Measurements from ENCODE around the gene ALKAL2. TPM values are rescaled to one million over a fixed set of nuclear protein-coding genes. Genes with fewer than 3 reads are reported as not detected.

Gene ALKAL2
- total RNA-seq, 6 experiments from 2014 or later: 0.49 to 2.9 (median 1.0) TPM

DNA sequence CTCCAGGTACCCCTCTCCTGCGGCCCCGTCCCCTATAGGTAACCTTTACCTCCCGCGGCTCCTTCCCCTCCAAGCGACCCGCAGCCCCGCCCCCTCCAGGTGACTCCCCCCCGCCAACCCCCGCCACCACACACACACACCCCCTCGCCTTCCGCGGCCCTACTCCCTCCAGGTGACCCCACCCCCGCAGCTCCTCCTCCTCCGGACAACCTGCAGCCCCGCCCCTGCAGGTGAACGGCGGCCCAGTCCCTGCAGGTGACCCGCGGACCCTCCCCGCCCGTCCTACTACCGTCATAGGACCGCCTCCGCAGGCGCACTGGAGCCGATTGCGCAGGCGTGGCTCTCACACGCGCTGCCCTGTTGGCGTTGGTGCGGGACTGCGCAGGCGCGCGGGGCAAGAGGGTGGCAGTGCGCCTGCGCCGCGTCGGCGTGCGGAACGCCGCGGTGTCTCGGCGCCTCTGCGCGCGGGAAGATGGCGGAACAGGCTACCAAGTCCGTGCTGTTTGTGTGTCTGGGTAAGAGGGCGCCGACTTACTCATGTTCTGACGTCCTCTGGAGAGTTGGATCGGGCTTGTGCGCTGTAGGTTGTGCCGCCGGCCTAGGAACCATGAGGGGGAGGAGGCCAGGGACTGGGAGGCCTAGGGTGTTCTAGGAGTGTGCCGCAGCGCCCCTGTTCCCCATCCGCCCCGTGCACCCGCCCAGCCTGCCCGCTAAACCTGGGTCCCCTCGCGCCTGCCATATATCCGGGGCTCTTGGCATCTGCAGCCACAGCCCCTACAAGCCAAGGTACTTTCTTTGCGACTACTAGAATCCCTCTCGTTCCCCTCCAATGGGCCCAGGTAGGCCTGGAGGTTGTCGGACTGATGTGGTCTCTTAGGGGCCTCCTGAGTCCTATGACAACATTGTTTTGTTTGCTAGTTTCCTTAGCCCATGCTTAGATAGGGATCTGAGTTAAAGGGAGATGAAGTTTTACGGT lies 23.1 kb downstream of the ALKAL2 start, which contains the start of gene ACP1:
ACP1 (plus strand) TSS at position 455 of the 976 bp plus-strand sequence; CDS start at position 473, 18 bp downstream.
- DNase-seq: peak; percentile 97 to 98 (median 97)
- under 1% methylated on average over 18 of the region's 73 CpGs for WGBS (ENCODE audit: insufficient coverage, low coverage, low lambda C conversion rate, missing lambda C conversion rate)
- intact Hi-C loops (cut with DNase I): no loop called here

DNA sequence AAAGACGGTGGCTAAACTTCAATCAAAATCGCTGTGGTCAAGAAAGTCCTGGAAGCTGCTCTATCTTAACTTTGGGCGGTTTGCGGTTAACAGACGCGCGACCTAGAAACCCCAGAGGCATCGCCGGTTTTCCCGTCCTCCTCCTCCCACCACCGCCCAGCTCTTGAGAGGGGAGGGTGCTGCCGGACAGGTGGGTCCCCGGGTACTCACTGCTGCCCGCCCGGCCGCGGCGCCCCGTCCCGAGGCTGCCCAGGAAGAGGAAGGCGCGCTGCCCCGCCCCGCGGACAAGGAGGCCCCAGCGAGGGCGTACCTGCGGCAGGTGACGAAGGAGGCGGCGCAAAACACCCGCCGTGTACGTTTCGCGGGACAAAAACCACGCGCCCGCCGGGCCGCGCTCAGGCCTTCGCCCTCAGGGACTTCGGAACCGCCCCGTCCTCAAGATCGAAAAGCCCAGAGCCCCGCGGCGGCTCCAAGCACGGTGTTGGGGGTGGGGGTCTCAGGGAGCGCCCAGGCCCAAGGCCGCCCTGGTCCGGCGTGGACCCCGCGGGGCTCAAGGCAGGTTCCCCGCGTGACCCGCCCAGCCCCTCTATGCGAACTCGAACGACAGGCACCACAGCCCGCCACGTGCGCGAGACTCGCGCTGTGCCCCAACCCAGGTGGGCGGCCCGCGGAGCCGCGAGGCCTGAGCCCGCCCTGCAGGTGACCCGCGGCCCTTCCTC lies 24.0 kb downstream of the ALKAL2 start, which contains the start of gene SH3YL1:
SH3YL1 (minus strand) TSS at position 259 of the 719 bp plus-strand sequence; CDS start at position 211, 48 bp downstream.
- Histone ChIP-seq H3K4me1 (peaks cover 0 to 25% (median 13%) of the 10 kb centered on the region in 4 donors), H3K36me3 (no peaks in the 10 kb centered on the region), H3K9me3 (no peaks in the 10 kb centered on the region), H3K27me3 (no peaks in the 10 kb centered on the region), H3K27ac (peak within 1 kb of the TSS; percentile 63 to 85 (median 73)), H3K4me3 (peak within 1 kb of the TSS; percentile 62 to 80 (median 76))
- intact Hi-C loops (cut with DNase I): no loop called here
- DNase-seq: peak; percentile 45 to 76 (median 53)
- peak; percentile 20 to 40 (median 27) for ATAC-seq
- 18% methylated on average over 2 of the region's 77 CpGs for WGBS (ENCODE audit: insufficient coverage, low coverage, low lambda C conversion rate, missing lambda C conversion rate)
- TF ChIP-seq, protein P1, sequence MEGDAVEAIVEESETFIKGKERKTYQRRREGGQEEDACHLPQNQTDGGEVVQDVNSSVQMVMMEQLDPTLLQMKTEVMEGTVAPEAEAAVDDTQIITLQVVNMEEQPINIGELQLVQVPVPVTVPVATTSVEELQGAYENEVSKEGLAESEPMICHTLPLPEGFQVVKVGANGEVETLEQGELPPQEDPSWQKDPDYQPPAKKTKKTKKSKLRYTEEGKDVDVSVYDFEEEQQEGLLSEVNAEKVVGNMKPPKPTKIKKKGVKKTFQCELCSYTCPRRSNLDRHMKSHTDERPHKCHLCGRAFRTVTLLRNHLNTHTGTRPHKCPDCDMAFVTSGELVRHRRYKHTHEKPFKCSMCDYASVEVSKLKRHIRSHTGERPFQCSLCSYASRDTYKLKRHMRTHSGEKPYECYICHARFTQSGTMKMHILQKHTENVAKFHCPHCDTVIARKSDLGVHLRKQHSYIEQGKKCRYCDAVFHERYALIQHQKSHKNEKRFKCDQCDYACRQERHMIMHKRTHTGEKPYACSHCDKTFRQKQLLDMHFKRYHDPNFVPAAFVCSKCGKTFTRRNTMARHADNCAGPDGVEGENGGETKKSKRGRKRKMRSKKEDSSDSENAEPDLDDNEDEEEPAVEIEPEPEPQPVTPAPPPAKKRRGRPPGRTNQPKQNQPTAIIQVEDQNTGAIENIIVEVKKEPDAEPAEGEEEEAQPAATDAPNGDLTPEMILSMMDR (IDR thresholded peaks at IDR 0.05): no peak
- TF ChIP-seq POLR2A (IDR thresholded peaks at IDR 0.05): peak; percentile 22

More for the DNA sequence above, 23.1 kb downstream of the ALKAL2 start, which contains the start of gene ACP1:
- peak; percentile 87 to 95 (median 92) for ATAC-seq
- H3K4me1 ChIP-seq: peaks cover 0 to 24% (median 13%) of the 10 kb centered on the region in 4 donors
- H3K4me3 ChIP-seq: peak within 1 kb of the TSS; percentile 62 to 80 (median 76)
- H3K27me3 ChIP-seq: no peaks in the 10 kb centered on the region
- no peaks in the 10 kb centered on the region for H3K9me3 ChIP-seq
- peak within 1 kb of the TSS; percentile 63 to 85 (median 73) for H3K27ac ChIP-seq
- no peaks in the 10 kb centered on the region for H3K36me3 ChIP-seq
- TF ChIP-seq POLR2A (IDR thresholded peaks at IDR 0.05): peak; percentile 86
- TF ChIP-seq, protein P1 (IDR thresholded peaks at IDR 0.05): no peak

- Histone ChIP-seq H3K27ac (peak overlapping the region in 2 of 3 donors; percentile 73 to 85), H3K4me3 (peak overlapping the region; percentile 62 to 80 (median 76)), H3K4me1 (peaks cover 0 to 25% (median 13%) of the 10 kb centered on the region in 4 donors), H3K9me3 (no peaks in the 10 kb centered on the region), H3K27me3 (no peaks in the 10 kb centered on the region), H3K36me3 (no peaks in the 10 kb centered on the region)
- no peak for TF ChIP-seq POLR2A (IDR thresholded peaks at IDR 0.05)
- TF ChIP-seq, protein P1 (IDR thresholded peaks at IDR 0.05): no peak
- DNase-seq: no peak
- intact Hi-C loops (cut with DNase I): no loop called here
- no peak for ATAC-seq
- 76% methylated on average over 5 of the region's 42 CpGs for WGBS (ENCODE audit: insufficient coverage, low coverage, low lambda C conversion rate, missing lambda C conversion rate)
Measured at GRCh38 chr2:263022-263738, 24.7 kb downstream of the ALKAL2 start.

DNA sequence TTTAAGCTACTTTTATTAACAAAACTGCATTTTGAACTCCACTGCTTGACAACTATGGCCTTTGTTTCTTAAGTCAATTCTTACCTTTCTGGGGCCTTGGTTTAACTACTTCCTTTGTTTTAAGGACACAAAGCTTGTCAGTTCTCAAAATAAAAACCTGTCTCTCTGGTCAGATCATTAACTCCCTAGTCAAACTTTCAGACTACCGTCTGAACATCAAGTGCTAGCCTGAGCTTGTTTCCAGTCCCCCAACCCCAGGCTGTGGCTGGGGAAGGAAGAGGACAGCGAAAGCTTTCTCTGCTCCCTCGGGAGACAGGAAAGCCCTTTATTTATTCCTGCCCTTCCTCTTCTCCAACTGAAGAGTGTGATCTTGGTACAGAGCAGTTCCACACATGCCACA lies 25.8 kb downstream of the ALKAL2 start:
- TF ChIP-seq, protein P1 (IDR thresholded peaks at IDR 0.05): no peak
- TF ChIP-seq POLR2A (IDR thresholded peaks at IDR 0.05): no peak
- Histone ChIP-seq H3K27me3 (no peaks in the 10 kb centered on the region), H3K4me3 (no peak overlapping the region), H3K36me3 (no peaks in the 10 kb centered on the region), H3K27ac (peak overlapping the region in 1 of 3 donors; percentile 85), H3K9me3 (no peaks in the 10 kb centered on the region), H3K4me1 (peaks cover 0 to 25% (median 13%) of the 10 kb centered on the region in 4 donors)
- DNase-seq: no peak
- WGBS (ENCODE audit: insufficient coverage, low coverage, low lambda C conversion rate, missing lambda C conversion rate): 54% methylated on average over 3 of the region's 3 CpGs
- intact Hi-C loops (cut with DNase I): no loop called here
- no peak for ATAC-seq
